Trophoblast cell (in vitro differentiated cells and primary cell): ENCODE results near the gene ERFL.

Experiments used
- DNase-seq, 2 donors: peaks; one replicate each; pipeline ENCODE4 v3.0.0-alpha.2; 2016
- H2AFZ ChIP-seq: 2 replicates; pipeline ENCODE4 v1.6.1; 2013; ENCODE audit warnings: low read length, moderate library complexity, mild to moderate bottlenecking; ENCODE audit not compliant: insufficient read depth, poor library complexity
- H2AK5ac ChIP-seq: 2 replicates; pipeline ENCODE4 v1.6.1; 2013; ENCODE audit warnings: mild to moderate bottlenecking, low read length
- H2BK120ac ChIP-seq: 2 replicates; pipeline ENCODE4 v1.6.1; 2013; ENCODE audit warnings: low read length, mild to moderate bottlenecking, moderate library complexity; ENCODE audit not compliant: insufficient read depth, poor library complexity
- H2BK12ac ChIP-seq: 2 replicates; pipeline ENCODE4 v1.6.1; 2013; ENCODE audit warnings: mild to moderate bottlenecking, low read length, moderate library complexity
- H2BK5ac ChIP-seq: 2 replicates; pipeline ENCODE4 v1.6.1; 2013; ENCODE audit warnings: low read length, low read depth, moderate library complexity, mild to moderate bottlenecking; ENCODE audit not compliant: poor library complexity
- H3K14ac ChIP-seq: 2 replicates; pipeline ENCODE4 v1.6.1; 2013; ENCODE audit warnings: mild to moderate bottlenecking, low read length
- H3K18ac ChIP-seq: 2 replicates; pipeline ENCODE4 v1.6.1; 2013; ENCODE audit warnings: mild to moderate bottlenecking, low read length
- H3K23ac ChIP-seq: 2 replicates; pipeline ENCODE4 v1.6.1; 2013; ENCODE audit warnings: low read length
- H3K27ac ChIP-seq: 2 replicates; pipeline ENCODE4 v1.5.1; 2013; ENCODE audit warnings: low read depth, mild to moderate bottlenecking, inconsistent platforms, low read length, moderate library complexity
- H3K27me3 ChIP-seq: 2 replicates; pipeline ENCODE4 v1.6.1; 2013; ENCODE audit warnings: inconsistent platforms, mild to moderate bottlenecking, low read length, moderate library complexity; ENCODE audit not compliant: insufficient read depth
- H3K36me3 ChIP-seq, 2 experiments: 1 replicate in 1 of 2; 2 replicates in 1 of 2; pipeline ENCODE4 v1.6.1; 2013; ENCODE audit warnings: low read length in 2 of 2, mild to moderate bottlenecking in 2 of 2, moderate library complexity in 1 of 2; ENCODE audit not compliant: insufficient read depth in 2 of 2, control insufficient read depth in 1 of 2
- H3K4ac ChIP-seq: 2 replicates; pipeline ENCODE4 v1.6.1; 2013; ENCODE audit warnings: low read depth, mild to moderate bottlenecking, low read length, moderate library complexity
- H3K4me1 ChIP-seq, 2 experiments: 1 replicate in 1 of 2; 2 replicates in 1 of 2; pipeline ENCODE4 v1.6.1; 2013; ENCODE audit warnings: low read length in 2 of 2, mild to moderate bottlenecking in 2 of 2, moderate library complexity in 1 of 2; ENCODE audit not compliant: insufficient read depth in 2 of 2, control insufficient read depth in 1 of 2
- H3K4me2 ChIP-seq: 2 replicates; pipeline ENCODE4 v1.6.1; 2013; ENCODE audit warnings: inconsistent platforms, mild to moderate bottlenecking, low read length, moderate library complexity
- H3K4me3 ChIP-seq: 2 replicates; pipeline ENCODE4 v1.5.1; 2013; ENCODE audit warnings: mild to moderate bottlenecking, low read depth, low read length, inconsistent platforms
- H3K79me1 ChIP-seq: one replicate; pipeline ENCODE4 v1.6.1; 2013; ENCODE audit warnings: low read length
- H3K79me2 ChIP-seq: 2 replicates; pipeline ENCODE4 v1.6.1; 2013; ENCODE audit warnings: low read length, mild to moderate bottlenecking; ENCODE audit not compliant: control insufficient read depth, insufficient read depth, poor library complexity
- H3K9ac ChIP-seq: 2 replicates; pipeline ENCODE4 v1.6.1; 2013; ENCODE audit warnings: mild to moderate bottlenecking, low read length
- H3K9me3 ChIP-seq: 2 replicates; pipeline ENCODE4 v1.6.1; 2013; ENCODE audit warnings: low read depth, mild to moderate bottlenecking, control low read depth, inconsistent platforms, low read length; ENCODE audit not compliant: insufficient read depth
- H4K12ac ChIP-seq: 2 replicates; pipeline ENCODE4 v1.6.1; 2013; ENCODE audit warnings: low read depth, mild to moderate bottlenecking, low read length, moderate library complexity
- H4K8ac ChIP-seq: 2 replicates; pipeline ENCODE4 v1.6.1; 2013; ENCODE audit warnings: low read depth, mild to moderate bottlenecking, low read length, moderate library complexity
- H4K91ac ChIP-seq: one replicate; pipeline ENCODE4 v1.6.1; 2013; ENCODE audit warnings: low read depth, mild to moderate bottlenecking, low read length, moderate library complexity
- WGBS: extraction: QIAGEN DNeasy Blood & Tissue Kit; methylation state at CpG from one replicate; pipeline ENCODE4 v1.1.7; 2013; ENCODE audit warnings: missing lambda C conversion rate; ENCODE audit not compliant: insufficient read length, insufficient coverage; ENCODE audit errors: extremely low coverage; 5-methylcytosine and 5-hydroxymethylcytosine counted together

Gene ERFL

DNA sequence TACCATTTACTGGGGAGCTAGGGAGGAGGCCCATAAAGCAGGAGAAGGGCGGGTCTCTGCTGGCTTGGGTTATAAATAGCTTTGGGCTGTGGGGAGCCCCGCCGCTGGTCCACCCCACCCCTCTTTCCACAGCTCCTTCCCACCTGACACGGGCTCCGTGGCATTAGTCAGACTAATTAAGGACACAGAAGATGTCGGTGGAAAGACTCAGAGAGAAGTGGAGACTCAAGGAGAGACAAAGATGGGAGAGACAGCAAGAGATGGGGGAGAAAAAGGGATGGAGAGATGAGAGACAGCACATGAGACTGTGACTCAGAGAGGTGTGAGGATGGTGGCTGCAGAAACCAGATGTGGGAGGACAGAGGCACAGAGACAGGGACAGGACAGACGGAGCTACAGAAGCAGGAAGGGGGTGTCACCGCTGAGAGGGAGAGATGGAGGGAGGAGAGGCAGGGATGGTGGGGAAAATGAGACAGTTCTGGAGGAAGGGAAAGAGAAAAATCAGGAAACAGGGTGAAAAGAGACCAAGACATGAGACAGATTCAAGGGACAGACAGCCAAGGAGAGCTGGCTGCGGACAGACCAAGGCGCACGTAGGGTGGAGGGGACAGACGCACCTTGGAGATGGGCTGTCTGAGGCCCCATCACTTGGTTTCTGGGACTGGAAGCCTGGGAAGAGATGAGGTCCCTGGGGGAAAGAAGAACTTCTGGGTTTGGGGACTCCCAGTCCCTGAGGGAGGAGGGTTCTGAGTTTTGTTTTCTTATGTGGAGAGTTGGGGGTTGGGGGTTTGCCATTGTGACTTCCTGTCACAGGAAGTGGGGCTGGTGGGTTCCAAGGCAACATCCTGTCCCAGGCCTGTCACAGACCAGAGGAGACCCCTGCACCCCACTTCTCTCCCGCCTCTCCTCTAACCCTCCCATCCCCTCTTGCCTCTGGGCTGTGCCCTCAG is 41.2 kb downstream of the ERFL start:
- Histone ChIP-seq H2BK5ac (no peak overlapping the region), H3K18ac (peak overlapping the region; percentile 6)

DNA sequence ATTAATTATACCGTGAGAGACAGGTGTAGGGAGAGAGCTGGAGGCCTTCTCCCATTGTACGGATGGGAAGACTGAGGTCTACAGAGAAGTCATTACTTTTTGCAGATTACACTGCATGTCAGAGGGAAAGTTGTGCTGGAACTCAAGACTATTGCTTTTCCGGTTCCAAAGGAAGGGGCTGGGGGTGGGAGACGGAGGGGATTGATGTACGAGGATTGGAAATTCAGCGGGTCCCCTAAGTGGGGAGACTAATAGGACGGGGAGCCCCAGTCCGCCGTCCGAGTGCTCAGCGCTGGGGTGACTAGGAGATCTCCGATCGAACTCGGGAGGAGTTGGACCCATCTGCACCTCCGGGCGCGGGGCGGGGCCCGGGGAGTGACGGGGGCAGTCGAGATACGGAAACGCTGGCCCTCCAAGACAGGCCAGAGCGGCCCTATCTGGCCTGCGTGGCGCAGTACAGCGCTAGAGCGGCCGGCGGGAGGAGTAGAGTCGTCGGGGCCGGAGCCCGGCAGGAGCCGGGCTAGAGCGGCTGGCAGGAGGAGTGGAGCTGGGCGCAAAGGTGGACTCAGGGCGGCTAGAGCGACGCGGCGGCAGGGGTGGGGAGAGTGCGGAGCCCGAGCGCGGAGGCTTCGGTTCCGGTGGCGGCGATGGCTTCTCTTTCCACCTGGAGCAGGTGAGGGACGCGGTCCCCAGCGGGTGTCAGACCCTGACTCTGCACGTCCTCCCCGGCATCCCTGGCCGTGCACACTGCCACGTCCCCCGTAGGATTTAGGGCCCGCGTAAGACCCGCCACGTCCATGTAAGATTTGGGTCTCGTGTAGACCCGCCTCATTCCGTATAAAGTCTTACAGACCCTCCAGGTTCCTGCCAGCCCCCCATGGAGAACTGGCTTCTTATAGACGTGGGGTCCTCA is 44.2 kb downstream of the ERFL start:
- Histone ChIP-seq H3K27ac (no peak overlapping the region), H3K4me2 (peak overlapping the region; percentile 96), H4K12ac (peak overlapping the region; percentile 33), H3K4me1 (peaks cover 15 to 17% of the 10 kb centered on the region in 2 experiments), H2BK12ac (no peak overlapping the region), H3K4ac (peak overlapping the region; percentile 23), H2AFZ (no peak overlapping the region), H3K9me3 (no peaks in the 10 kb centered on the region), H3K79me2 (peaks cover 12% of the 10 kb centered on the region), H3K14ac (peak overlapping the region; percentile 40), H3K79me1 (peaks cover 19% of the 10 kb centered on the region), H2BK120ac (no peak overlapping the region), H3K36me3 (peaks cover 3 to 9% of the 10 kb centered on the region in 2 experiments), H2AK5ac (no peak overlapping the region), H3K4me3 (peak overlapping the region; percentile 99), H3K23ac (no peak overlapping the region), H2BK5ac (no peak overlapping the region), H3K9ac (peak overlapping the region; percentile 98), H3K18ac (peak overlapping the region; percentile 31), H3K27me3 (peaks cover 2% of the 10 kb centered on the region), H4K91ac (peak overlapping the region; percentile 97), H4K8ac (peak overlapping the region; percentile 98)
- DNase-seq: peak; percentile 97 to 98
- no CpG with 5 or more reads among the region's 66 CpGs for WGBS

More for the DNA sequence above, 41.2 kb downstream of the ERFL start:
- peak overlapping the region; percentile 39 for H4K8ac ChIP-seq
- H3K79me2 ChIP-seq: peaks cover 12% of the 10 kb centered on the region
- peak overlapping the region; percentile 5 for H2BK12ac ChIP-seq
- peaks cover 18 to 25% of the 10 kb centered on the region in 2 experiments for H3K36me3 ChIP-seq
- no peaks in the 10 kb centered on the region for H3K9me3 ChIP-seq
- peak overlapping the region; percentile 59 for H4K91ac ChIP-seq
- no peak for DNase-seq
- H3K14ac ChIP-seq: peak overlapping the region; percentile 10
- H3K4me2 ChIP-seq: peak overlapping the region; percentile 32
- H3K4me1 ChIP-seq: peaks cover 15 to 17% of the 10 kb centered on the region in 2 experiments
- H3K27ac ChIP-seq: peak overlapping the region; percentile 30
- peak overlapping the region; percentile 34 for H4K12ac ChIP-seq
- no peak overlapping the region for H3K23ac ChIP-seq
- no peak overlapping the region for H3K9ac ChIP-seq
- no peak overlapping the region for H2BK120ac ChIP-seq
- peak overlapping the region; percentile 53 for H2AK5ac ChIP-seq
- no peak overlapping the region for H3K4me3 ChIP-seq
- no CpG with 5 or more reads among the region's 13 CpGs for WGBS
- H2AFZ ChIP-seq: no peak overlapping the region
- H3K79me1 ChIP-seq: peaks cover 19% of the 10 kb centered on the region
- peak overlapping the region; percentile 30 for H3K4ac ChIP-seq
- H3K27me3 ChIP-seq: no peaks in the 10 kb centered on the region

DNA sequence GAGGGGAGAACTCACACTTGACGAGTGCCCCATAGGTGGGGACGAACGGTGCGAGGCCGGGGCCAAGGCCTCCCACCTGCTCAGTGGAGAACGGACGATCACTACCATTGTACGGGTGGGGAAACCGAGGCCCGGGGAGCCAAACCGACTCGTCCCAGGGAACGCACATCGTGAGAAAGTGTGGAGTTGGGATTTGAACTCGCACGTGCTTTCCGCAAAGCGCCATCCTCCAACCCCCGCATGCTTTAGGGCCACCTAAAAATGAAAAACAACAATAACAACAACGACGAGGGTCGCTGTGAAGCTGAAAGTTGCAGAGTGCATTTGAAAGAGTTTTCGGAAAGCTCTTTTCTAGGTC is 44.8 kb downstream of the ERFL start:
- Histone ChIP-seq H3K27me3 (peaks cover 2% of the 10 kb centered on the region), H3K27ac (no peak overlapping the region), H2AFZ (peak overlapping the region; percentile 83), H2BK12ac (peak overlapping the region; percentile 10), H3K79me2 (peaks cover 12% of the 10 kb centered on the region), H2AK5ac (peak overlapping the region; percentile 65), H3K4ac (peak overlapping the region; percentile 26), H4K91ac (peak overlapping the region; percentile 97), H3K9me3 (no peaks in the 10 kb centered on the region), H3K79me1 (peaks cover 19% of the 10 kb centered on the region), H2BK5ac (no peak overlapping the region), H3K9ac (peak overlapping the region; percentile 87), H3K4me2 (peak overlapping the region; percentile 95), H3K4me1 (peaks cover 15 to 17% of the 10 kb centered on the region in 2 experiments), H2BK120ac (peak overlapping the region; percentile 65), H3K36me3 (peaks cover 0 to 4% of the 10 kb centered on the region in 2 experiments), H3K18ac (peak overlapping the region; percentile 65), H4K8ac (peak overlapping the region; percentile 98), H3K4me3 (peak overlapping the region; percentile 85), H3K14ac (peak overlapping the region; percentile 81), H4K12ac (peak overlapping the region; percentile 93), H3K23ac (no peak overlapping the region)
- DNase-seq: no peak
- WGBS: no CpG with 5 or more reads among the region's 23 CpGs
